ENCODE data around the gene GTPBP4. TPM values are rescaled to one million over a fixed set of nuclear protein-coding genes. Genes with fewer than 3 reads are reported as not detected.

Gene GTPBP4
- total RNA-seq, 1 experiment from 2014 or later = 87.0 TPM

DNA sequence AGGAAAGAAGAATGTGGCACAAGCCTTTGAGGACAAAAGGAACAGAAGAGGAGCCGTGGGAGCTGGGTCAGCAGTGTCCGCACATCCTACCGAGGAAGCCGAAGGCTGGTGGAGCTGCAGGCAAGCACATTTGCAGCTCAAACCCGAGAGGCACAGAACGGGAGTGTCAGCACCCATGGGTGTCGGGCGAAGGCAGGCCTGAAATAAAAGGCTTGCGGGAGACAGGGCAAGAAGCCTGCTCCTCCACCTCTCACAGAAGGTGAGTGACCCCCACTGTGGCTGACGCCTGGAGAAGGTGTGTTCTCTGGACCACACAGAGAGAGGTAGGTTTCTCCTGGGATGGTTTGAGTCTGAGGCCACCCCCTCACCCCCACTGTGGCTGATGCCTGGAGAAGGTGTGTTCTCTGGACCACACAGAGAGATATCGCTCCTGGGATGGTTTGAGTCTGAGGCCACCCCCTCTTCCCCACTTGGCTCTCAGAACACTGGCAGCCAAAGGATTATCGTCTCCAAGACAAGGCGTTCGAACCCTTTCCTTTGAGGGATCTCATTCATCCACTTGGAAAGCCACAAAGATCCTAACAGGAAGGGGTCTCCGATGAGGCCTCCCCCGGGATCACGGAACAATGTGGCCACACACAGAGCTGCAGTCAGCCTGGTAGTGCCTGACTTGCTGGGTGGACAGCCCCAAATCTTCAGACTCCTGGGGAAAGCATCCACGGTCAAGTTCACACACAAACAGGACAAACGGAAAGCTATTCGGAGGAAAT is 21.6 kb upstream of the GTPBP4 start:
- no peak for DNase-seq (ENCODE audit: low read depth)

DNA sequence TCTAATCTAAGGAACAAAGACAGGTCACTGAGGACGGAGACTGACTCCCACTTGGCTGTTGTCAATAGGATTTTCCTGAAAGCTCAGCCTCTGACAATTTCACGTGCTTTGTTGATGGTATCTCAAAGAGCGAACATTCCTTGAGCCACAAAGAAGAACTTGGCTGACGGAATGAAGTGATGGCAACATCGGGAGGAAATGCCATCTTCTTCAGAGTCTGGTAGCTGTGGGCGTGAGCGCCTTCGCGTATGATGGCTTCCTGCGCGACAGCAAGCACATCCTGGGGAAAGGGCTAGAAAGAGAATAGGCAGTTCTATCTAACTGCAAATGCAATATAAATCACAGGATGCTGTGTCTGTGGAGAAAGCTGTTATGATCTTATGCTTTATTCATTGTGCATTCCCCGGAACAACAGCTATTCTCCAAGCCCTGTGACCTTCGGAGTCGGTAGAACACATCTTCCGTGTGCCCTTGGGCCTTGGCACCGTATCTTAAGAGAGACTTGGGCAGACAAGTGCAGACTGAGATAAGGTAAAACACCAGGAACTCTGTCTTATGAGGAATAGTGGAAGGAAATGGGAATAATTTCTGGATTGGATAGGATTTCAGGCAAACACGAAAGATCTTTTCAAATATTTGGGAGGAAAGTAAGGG is 19.6 kb upstream of the GTPBP4 start:
- no peak for DNase-seq (ENCODE audit: low read depth)

DNA sequence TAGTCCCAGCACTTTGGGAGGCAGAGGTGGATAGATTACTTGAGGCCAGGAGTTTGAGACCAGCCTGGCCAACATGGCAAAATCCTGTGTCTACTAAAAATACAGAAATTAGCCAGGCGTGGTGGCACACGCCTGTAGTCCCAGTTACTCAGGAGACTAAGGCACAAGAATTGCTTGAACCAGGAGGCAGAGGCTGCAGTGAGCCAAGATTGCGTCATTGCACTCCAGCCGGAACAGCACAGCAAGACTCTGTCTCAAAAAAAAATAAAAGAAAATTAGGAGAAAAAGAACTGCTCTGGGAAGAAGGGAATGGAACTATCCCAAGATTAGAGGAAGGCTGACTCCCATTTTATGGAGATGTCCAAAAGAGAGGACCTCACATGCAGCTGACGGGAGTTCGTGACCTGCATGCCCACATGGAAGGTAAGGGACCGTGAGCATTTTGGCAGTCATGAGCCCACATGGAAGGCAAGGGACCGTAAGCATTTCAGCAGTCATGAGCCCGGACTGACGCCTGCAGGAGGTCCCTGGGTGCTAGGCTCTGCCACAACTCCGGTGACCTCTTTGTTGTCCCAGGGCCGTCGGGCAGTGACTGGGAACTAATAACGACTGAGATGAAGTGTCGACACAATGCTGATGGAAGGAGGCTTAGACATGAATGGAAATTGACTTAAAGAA is 18.6 kb upstream of the GTPBP4 start:
- DNase-seq (ENCODE audit: low read depth) = no peak

DNA sequence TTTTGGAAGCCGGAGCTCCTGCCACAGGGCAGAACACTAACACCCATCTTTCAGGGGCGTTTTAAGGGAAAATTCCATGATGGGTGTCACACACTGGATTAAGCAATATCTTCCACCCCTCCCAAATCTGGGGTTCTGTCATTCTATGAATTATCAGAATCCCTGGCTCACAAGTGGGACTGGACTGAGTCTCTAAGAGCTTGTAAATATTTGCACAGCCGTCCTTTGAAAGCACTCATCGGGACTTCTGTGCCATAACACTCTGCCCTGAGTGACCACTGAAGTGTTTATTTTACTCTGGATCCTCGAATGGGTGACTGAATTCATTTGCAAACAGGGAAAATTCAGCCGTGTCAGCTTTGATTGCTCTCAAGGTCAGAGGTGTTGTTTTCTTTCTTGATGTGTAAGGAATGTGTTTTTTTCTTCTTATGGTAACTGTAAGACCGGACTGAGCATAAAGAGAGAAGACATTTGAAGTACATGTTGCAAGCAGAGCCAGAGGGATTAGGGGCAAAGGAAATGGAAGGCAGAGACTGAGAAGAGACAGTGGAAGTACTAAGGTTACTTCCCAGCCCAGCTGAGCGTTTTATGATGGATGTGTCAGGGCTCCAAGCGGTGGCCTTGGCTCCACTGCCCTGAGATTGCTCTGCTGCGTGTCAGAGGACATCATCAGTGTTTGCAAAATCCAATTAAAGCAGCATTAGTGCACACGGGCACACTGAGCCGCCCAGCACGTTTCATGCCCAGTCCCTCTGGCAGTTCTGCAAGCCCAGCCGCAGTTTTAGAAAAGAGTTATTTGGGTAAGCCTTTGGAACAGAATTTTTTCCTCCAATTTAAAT is 17.7 kb upstream of the GTPBP4 start:
- no peak for DNase-seq (ENCODE audit: low read depth)

DNA sequence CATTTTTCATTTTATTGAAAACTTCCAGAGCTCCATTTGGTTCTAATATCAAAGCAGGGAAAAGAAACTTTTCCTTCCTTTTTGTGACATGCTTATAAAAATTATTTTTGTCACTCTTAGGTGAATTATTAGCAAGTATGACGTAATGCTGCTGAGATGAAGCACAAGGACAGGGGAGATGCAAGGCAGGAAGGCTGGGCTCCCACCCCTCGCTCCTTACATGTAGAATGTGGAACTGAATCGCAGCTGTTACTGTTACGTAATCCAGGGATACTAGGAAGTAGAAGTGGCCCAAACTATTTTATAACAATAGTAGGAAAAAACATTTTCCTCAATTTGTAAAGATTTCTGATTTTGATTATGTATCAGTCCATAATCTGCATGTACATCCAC is 17.1 kb upstream of the GTPBP4 start:
- DNase-seq (ENCODE audit: low read depth) = no peak

DNA sequence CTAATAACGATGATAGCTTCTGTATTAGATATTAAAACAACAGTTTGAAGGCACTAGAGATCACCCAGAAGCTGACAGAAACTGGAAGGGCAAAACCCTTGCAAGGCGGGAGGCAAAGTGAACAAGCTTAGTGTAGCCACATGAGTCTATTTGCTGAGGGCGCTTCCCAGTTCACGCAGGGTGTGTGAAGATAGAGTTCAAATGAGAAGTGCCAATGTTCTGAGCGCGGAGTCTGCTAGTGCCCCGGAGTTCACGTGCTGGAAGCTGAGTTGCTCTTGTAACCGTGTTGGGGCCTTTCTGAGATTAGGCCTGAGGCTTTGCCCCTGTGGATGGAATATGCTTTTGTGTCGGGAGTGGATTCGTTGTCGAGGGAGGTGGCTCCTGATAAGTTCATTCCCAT is 16.6 kb upstream of the GTPBP4 start:
- DNase-seq (ENCODE audit: low read depth) = no peak

DNA sequence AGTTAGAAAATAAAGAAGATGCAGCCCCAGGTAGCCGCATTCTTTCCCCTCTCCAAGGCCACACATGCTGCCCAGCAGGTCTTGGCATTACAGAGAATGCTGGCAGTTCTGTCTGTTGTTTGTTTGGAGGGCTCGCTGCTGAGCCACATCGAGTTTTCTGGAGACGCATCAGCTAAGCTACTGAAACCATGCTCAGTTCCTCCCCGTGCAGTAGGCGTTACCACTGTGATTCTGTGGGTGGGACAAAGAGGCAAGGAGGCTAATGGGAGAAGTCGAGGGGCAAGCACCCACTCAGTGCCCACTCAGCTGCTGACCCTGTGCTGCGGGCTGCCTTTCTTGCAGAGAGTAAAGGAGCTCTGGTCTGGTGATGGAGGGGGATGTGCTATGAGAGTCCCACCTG is 15.5 kb upstream of the GTPBP4 start:
- no peak for DNase-seq (ENCODE audit: low read depth)

DNA sequence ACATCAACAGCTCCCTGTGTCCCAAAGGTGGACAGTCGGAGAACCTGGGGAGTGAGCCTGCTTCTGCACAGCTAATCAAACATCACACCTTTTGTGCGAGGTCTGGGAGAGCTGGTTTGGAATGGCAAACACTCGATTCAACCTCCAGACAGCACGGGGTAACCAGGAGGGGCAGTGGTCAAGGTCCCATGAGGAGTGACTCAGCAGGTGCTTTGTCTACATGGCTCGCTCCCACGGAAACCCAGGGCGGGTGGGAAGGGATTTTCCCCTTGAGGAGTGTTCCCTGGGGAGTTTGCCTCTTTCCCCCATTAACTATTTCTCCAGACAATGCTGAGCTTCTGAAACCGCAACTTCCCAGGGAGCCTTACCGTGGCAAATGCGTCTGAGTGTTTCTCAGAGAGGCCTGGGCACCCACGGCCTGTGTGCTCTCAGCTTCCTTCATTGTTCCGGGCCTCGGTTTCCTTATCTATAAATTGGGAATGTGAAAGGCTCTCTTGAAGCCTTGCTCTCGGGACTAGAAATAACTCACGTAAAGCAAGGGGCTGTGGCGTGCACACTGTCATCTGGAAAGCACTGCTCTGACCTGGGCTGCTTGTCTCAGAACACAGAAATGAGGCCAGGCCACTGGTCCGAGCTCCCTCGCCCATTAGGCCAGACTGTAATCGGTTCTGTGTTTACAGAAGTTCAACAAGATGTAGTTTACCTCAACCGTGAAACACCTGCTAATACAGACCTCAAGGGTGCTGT is 14.0 kb upstream of the GTPBP4 start:
- no peak for DNase-seq (ENCODE audit: low read depth)

DNA sequence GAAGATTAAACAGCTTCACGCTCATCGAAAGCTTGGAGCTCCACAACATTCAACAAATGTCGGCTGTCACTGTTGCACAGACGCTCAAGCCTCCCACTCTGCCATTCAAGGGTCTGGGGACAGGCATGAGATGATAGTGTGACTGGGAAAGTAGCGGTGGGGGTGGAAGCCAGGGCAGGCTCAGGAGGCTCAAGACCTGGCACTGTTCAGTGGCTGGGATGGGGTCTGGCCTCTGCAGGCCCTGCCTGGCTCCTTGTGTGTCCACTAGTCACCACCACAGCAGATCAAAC is 13.5 kb upstream of the GTPBP4 start:
- DNase-seq (ENCODE audit: low read depth) = no peak

DNA sequence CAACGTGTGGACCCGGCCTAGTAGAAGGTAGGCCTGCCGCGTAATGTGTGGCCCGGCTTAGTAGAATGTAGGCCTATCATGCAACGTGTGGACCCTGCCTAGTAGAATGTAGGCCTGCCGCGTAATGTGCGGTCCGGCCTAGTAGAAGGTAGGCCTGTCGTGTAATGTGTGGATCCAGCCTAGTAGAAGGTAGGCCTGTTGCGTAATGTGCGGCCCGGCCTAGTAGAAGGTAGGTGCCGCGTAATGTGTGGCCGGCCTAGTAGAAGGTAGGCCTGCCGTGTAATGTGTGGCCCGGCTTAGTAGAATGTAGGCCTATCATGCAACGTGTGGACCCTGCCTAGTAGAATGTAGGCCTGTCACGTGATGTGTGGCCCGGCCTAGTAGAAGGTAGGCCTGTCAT is 11.9 kb upstream of the GTPBP4 start:
- DNase-seq (ENCODE audit: low read depth) = no peak

DNA sequence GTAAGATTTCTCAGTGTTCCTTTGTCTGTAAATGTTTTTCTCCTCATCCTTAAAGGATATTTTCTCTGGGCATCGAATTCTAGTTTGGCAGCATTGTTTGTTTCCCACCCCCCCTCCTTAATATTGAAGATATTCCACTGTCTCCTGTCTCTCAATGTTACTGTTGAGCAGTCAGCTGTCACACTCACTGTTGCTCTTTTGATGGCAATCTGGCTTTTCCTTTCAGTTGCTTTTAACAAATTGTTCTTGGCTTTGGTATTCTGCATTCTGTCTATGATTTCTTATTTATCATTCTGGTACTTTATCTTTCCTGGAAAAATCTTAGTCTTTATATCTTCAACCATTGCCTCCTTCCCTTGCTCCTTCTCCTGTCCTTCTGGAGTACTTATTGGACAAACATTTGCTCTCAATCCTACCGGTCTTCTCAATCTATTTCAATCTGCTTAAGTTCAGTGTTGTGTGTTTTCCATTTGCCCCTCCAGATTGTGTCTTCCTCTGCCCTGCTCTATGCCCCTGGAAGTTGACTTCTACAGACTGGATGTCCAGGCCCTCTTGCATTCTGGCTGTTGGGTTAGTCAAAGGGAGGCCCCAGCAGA is 9.3 kb upstream of the GTPBP4 start:
- peak; percentile 11 for DNase-seq (ENCODE audit: low read depth)

DNA sequence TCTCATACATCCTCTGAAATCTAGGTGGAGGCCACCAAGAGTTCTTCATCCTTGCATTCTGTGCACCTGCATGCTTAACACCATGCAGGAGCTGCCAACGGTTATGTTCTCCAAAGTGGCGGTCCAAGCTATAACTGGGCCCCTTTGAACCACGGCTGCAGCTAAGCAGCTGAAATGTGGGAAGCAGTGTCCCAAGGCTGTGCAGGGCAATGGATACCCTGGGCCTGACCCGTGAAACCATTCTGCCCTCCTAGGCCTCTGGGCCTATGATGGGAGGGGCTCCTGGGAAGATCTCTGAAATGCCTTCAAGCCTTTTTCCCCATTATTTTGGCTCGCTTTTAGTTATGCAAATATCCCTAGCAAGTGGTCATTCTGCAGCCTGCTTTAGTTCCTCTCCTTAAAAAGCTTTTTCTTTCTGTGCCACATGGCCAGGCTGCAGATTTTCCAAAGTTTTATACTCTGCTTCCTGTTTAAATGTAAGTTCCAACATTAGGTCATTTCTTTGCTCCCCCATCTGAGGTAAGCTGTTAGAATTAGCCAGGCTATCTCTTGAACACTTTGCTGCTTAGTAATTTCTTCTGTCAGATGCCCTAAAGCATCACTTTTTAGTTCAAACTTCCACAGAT is 7.7 kb upstream of the GTPBP4 start:
- DNase-seq (ENCODE audit: low read depth) = no peak

DNA sequence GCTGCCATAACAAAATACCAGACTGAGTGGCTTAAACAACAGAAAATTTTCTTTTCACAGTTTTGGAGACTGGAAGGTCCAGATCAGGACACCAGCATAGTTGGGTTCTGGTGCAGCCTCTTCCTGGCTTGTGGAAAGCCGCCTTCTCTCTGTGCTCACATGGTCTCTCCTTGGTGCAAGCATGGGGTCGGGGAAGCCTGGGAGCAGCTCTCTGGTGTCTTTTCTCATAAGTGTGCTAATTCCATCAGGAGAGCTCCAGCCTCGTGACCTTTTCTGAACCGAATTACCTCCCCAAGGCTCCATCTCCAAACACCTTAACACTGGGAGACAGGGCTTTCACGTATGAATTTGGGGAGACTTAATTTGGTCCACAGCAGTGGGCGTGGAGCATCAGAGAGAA is 4.8 kb upstream of the GTPBP4 start:
- no peak for DNase-seq (ENCODE audit: low read depth)

DNA sequence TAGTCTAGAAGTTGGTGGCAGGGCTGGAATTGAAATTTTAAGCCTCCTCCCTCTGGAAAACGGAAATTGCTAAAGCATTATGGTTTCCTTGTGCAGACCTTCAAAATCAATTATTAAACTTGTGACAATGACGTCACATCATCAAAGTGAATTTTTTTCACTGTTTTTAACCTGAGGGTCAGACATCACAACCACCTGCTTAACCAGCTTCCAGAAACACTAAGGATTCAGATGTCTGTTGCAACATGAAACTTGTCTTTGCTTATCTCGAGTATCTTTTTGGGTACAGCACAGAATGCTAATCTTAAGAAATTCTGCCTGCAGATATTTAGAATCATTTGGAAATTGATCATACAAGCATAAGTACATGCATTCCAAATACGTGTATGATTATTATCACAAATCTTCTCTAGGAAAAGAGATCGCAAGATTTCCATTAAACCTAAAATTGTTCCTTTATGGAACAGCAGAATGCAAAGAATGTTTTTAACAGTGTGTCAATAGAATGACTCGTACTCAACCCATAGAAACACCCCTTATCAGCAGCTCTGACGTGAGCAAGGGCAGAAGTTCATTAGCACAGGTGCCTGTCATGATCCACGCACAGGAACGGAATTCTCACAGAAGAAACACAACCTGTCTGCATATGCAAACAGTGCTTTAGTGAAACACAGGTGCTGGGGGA is 4.1 kb upstream of the GTPBP4 start:
- no peak for DNase-seq (ENCODE audit: low read depth)

DNA sequence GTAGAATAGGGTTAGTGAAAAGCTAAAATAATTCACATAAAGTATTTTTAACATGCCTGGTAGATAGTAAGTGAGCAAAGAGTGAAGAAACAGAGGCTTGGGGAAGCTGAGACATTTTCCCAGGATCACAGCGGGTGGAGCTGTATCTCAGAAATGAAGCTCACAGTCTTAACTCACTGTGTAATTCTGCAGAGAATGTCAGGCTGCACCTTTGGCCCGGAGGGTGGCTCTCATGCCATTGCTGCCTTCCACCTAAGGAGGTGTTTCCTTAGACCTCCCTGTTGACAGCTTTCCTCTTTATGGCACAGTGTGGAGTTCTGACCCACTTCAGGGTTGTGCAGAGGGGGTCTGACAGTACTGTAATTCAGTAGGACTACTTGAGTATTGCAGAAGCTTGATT is 2.9 kb upstream of the GTPBP4 start:
- DNase-seq (ENCODE audit: low read depth) = no peak

DNA sequence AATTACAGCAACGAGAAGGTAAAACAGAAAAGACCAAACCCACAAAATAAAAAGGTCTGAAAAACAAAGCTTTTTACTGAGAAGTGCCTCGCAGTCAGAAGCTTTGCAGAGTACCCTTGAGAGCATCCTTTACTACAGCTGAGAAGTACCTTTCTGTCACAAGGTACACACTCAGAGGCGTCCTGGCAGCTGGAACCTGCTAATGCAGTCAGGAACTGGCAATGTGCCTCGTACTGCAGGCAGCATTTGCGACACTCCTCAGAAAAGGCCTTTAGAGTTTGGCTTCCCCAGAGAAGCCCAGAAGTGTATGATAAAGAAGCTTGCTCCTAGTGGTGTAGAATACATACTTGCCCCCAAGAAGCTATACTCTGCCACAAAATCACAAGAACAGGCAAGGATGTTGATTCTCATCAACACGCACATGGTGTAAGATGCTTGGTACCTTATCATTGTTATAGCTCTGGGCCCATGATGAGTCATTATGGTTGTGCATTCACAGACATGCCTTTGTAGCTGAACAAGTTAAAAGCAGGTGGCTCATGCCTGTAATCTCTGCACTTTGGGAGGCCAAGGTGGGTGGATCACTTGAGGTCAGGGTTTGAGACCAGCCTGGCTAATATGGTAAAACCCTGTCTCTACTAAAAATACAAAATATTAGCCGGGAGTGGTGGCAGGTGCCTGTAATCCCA is 2.0 kb upstream of the GTPBP4 start:
- peak; percentile 62 for DNase-seq (ENCODE audit: low read depth)

DNA sequence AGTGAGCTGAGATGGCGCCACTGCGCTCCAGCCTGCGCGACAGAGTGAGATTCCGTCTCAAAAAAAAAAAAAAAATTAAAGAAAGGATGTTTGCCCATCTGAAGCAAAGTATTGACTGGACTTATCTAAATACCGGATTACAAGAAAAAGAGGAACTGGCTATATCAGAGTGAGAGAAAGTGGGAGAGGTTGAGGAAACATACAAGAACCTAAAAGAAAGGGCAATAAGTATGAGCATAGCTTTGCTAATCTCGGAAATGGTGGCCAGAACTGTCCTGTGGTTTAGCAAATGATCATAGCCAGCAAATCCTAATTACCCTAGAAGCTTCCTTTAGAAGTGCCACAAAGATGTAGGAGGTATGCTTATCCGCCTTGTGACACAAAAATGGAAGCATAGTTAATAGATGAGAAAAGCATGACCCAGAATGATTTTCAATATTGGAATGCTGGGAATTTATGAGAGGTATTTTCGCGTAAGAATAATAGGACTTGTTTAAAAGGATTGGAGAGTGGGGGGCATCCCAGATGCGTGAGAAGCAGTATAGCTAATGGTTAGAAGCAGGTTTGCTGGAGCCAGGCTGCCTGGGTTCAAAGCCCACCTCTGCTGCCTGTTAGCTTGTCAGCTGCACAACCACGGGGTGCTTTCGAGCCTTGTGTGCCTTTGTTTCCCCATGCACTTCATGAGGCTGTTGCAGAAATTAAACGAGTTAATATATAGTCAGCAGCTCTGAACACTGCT is 1.2 kb upstream of the GTPBP4 start:
- DNase-seq (ENCODE audit: low read depth) = peak; percentile 63

DNA sequence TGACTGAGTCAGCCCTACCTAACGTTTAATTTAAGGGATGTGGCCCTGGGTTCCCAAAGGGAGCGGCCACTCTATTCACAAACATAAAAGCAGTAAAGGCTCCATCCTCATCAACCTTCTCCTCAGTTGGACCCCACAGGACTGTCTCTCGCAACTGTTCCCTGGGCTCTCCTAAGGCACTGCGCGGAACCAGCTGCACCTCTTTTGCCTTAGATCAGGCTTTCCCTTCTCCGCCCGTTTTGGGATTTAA is 689 bp upstream of the GTPBP4 start:
- DNase-seq (ENCODE audit: low read depth) = peak; percentile 8
